ENCODE measurements around the gene MAPK8.

DNA sequence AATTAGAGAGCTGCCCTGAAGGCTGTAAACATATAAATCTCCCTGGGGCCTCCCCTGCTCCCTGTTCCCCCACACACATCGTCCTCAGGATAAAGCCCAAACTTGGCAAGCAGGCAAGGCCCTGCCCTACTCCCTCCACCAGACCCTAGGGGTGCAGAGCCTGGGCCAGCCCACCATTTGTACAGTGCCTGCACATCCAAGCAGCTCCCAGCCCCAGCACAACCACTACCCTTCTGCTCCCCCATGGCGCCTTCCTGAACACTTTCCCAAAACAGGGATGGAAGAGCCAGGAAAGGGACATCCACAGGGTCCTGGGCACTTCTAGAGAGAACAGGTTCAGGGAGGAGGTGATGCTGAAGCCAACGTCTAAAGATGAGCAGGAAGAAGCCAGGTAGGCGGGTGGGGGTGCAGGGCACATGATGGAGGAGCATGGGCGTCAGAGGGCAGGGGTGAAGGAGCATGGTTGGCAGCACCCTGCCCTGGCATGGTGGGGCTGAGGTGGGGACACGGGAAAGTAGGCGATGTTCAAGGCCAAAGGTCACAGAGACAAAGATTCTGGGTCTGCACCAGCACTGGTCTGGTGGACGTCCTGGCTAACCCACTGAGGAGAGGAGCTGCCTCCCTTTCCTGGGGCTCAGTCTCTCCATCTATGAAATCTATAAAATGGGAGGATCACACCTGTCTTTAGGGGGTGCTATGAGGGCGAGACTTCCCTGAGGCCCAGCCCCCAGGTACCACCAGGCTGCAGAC lies 157.8 kb downstream of the MAPK8 start:
- no peak for TF ChIP-seq POLR2A (IDR thresholded peaks at IDR 0.05; ENCODE audit: low read depth, low read length)
- TF ChIP-seq POLR2AphosphoS5 (IDR thresholded peaks at IDR 0.05; ENCODE audit: low read depth, low read length), result no peak
